Transverse colon (tissue), 4 donors: Measurements from ENCODE around the gene FCHSD1. TPM values are rescaled to one million over a fixed set of nuclear protein-coding genes. Genes with fewer than 3 reads are reported as not detected.

Source experiments
- DNase-seq: peaks from one replicate; pipeline ENCODE4 v3.0.0-alpha.2; 2019
- H3K27ac ChIP-seq, 4 donors: fragments of 200-600 bp; sonication (generic); 2 replicates each; pipeline ENCODE4 v1.5.1; 2016 to 2018; ENCODE audit warnings: inconsistent platforms in 4 of 4
- H3K27me3 ChIP-seq: fragments of 200-600 bp; sonication (generic); 2 replicates; pipeline ENCODE4 v1.5.1; 2017; ENCODE audit warnings: inconsistent platforms
- H3K36me3 ChIP-seq, 4 donors: fragments of 200-600 bp; sonication (generic); 2 replicates each; pipeline ENCODE4 v1.5.1; 2017 to 2019; ENCODE audit warnings: inconsistent platforms in 4 of 4
- H3K4me1 ChIP-seq, 4 donors: fragments of 200-600 bp; sonication (generic); 2 replicates each; pipeline ENCODE4 v1.5.1; 2017 to 2020; ENCODE audit warnings: inconsistent platforms in 4 of 4
- H3K4me3 ChIP-seq, 4 donors: fragments of 200-600 bp; sonication (generic); 1 replicate in 1 of 4; 2 replicates in 3 of 4; pipeline versions ENCODE4 v1.5.1 to v1.6.1; 2017 to 2019; ENCODE audit warnings: inconsistent platforms in 4 of 4
- H3K9me3 ChIP-seq, 2 donors: fragments of 200-600 bp; sonication (generic); 2 replicates each; pipeline ENCODE4 v1.5.1; 2017 to 2019; ENCODE audit warnings: inconsistent platforms in 2 of 2
- CTCF ChIP-seq, 5 experiments: fragments of 200-600 bp in 3 of 5; fragments of 450-650 bp in 2 of 5; sonication (generic) in 3 of 5; IDR thresholded peaks; 1 replicate in 2 of 5; 2 replicates in 3 of 5; pipeline ENCODE4 v1.5.1; 2016 to 2017; ENCODE audit warnings: antibody characterized with exemption in 5 of 5, inconsistent platforms in 3 of 5, mild to moderate bottlenecking in 2 of 5, moderate library complexity in 1 of 5
- EP300 ChIP-seq: sonication (generic); formaldehyde crosslinking; IDR thresholded peaks from one replicate; pipeline ENCODE4 v1.6.1; 2017; ENCODE audit warnings: antibody characterized with exemption, low read depth
- POLR2A ChIP-seq: fragments of 450-650 bp; IDR thresholded peaks from one replicate; pipeline ENCODE4 v1.6.1; 2016; ENCODE audit warnings: antibody characterized with exemption, mild to moderate bottlenecking, moderate library complexity
- POLR2AphosphoS5 ChIP-seq, 3 donors: sonication (generic); formaldehyde crosslinking; IDR thresholded peaks; one replicate each; pipeline ENCODE4 v1.6.1; 2016; ENCODE audit warnings: antibody characterized with exemption in 3 of 3
- WGBS, 2 donors: methylation state at CpG; one replicate each; pipeline ENCODE4 v1.1.5; 2018; ENCODE audit warnings: low coverage in 1 of 2; 5-methylcytosine and 5-hydroxymethylcytosine counted together
- in situ Hi-C, 4 donors: fragments of 200-750 bp; cut with MboI; loops; one replicate each; pipeline versions ENCODE4 v1.15.0 to v1.15.1; 2017; ENCODE audit warnings: low sequenced_read_pairs in 3 of 4, low pct_ligation_motif_present in 1 of 4, low pct_unique_long_range_greater_than_20kb in 1 of 4
- intact Hi-C: fragments of 100-400 bp; cut with DNase I; formaldehyde crosslinking; loops from one replicate; pipeline ENCODE4 v1.15.1; 2023; ENCODE audit warnings: low total_unique reads
- total RNA-seq, 4 donors: library from RNA; depleted of rRNA; stranded (reverse); fragments of >200 nt; gene quantifications; one replicate each; pipeline ENCODE4 v1.1.0, GENCODE V29; 2016

Gene FCHSD1
- total RNA-seq, 4 donors from 2014 or later: 26.1 to 69.9 (median 43.1) TPM

GRCh38 chr5:141617682-141618029 lies 33.6 kb downstream of the FCHSD1 start:
- H3K27ac ChIP-seq: peak overlapping the region; percentile 94 to 99 (median 96)
- DNase-seq: no peak
- WGBS, 2 donors: 8 to 9% methylated on average over 9 of the region's 9 CpGs

GRCh38 chr5:141617128-141617527 lies 34.1 kb downstream of the FCHSD1 start:
- H3K4me1 ChIP-seq: peaks cover 9 to 43% (median 23%) of the 10 kb centered on the region in 4 donors

More at GRCh38 chr5:141617682-141618029, 33.6 kb downstream of the FCHSD1 start:
- Histone ChIP-seq H3K36me3 (peaks cover 0 to 18% (median 4%) of the 10 kb centered on the region in 4 donors), H3K27me3 (no peaks in the 10 kb centered on the region), H3K9me3 (no peaks in the 10 kb centered on the region), H3K4me1 (peaks cover 9 to 43% (median 23%) of the 10 kb centered on the region in 4 donors), H3K4me3 (peak overlapping the region; percentile 84 to 100 (median 92))
- in situ Hi-C loops: no loop called here
- intact Hi-C loops: no loop called here
- TF ChIP-seq POLR2A (no peak), EP300 (no peak), CTCF (IDR thresholded peaks at IDR 0.05) (no peak), POLR2AphosphoS5 (IDR thresholded peaks at IDR 0.05) (no peak)

GRCh38 chr5:141615991-141616720 lies 35.1 kb downstream of the FCHSD1 start:
- Histone ChIP-seq H3K9me3 (no peaks in the 10 kb centered on the region), H3K4me1 (peaks cover 9 to 43% (median 23%) of the 10 kb centered on the region in 4 donors), H3K36me3 (peaks cover 0 to 3% (median 0%) of the 10 kb centered on the region in 4 donors), H3K27me3 (no peaks in the 10 kb centered on the region), H3K4me3 (no peak overlapping the region), H3K27ac (peak overlapping the region in 3 of 4 donors; percentile 15 to 96 (median 25))
- in situ Hi-C loops: no loop called here
- TF ChIP-seq CTCF (IDR thresholded peaks at IDR 0.05) (no peak), POLR2A (no peak), POLR2AphosphoS5 (IDR thresholded peaks at IDR 0.05) (no peak)
- 67 to 77% methylated on average over 4 to 9 of the region's 9 CpGs for WGBS, 2 donors
- intact Hi-C loops: no loop called here
- no peak for DNase-seq

More at GRCh38 chr5:141617128-141617527, 34.1 kb downstream of the FCHSD1 start:
- H3K4me3 ChIP-seq: peak overlapping the region in 3 of 4 donors; percentile 91 to 100 (median 92)
- no peak for DNase-seq
- TF ChIP-seq POLR2AphosphoS5 (IDR thresholded peaks at IDR 0.05): no peak
- no peak for TF ChIP-seq CTCF (IDR thresholded peaks at IDR 0.05)
- no peak for TF ChIP-seq EP300
- no peak for TF ChIP-seq POLR2A
- in situ Hi-C loops: no loop called here
- peaks cover 0 to 13% (median 2%) of the 10 kb centered on the region in 4 donors for H3K36me3 ChIP-seq
- peak overlapping the region; percentile 94 to 99 (median 96) for H3K27ac ChIP-seq
- H3K9me3 ChIP-seq: no peaks in the 10 kb centered on the region
- intact Hi-C loops: no loop called here
- H3K27me3 ChIP-seq: no peaks in the 10 kb centered on the region
- whole genome bisulfite sequencing, 2 donors: 35 to 41% methylated on average over 2 of the region's 2 CpGs

GRCh38 chr5:141613344-141613743 lies 37.9 kb downstream of the FCHSD1 start:
- TF ChIP-seq EP300 (no peak), POLR2A (no peak), CTCF (IDR thresholded peaks at IDR 0.05) (no peak), POLR2AphosphoS5 (IDR thresholded peaks at IDR 0.05) (no peak)
- in situ Hi-C loops (no loop called here), intact Hi-C loops (no loop called here)
- no peaks in the 10 kb centered on the region for H3K27me3 ChIP-seq
- H3K4me3 ChIP-seq: no peak overlapping the region
- H3K9me3 ChIP-seq: no peaks in the 10 kb centered on the region
- no peak overlapping the region for H3K27ac ChIP-seq
- no peaks in the 10 kb centered on the region for H3K36me3 ChIP-seq
- H3K4me1 ChIP-seq: peaks cover 5 to 51% (median 19%) of the 10 kb centered on the region in 4 donors
- DNase-seq: no peak
